ENCODE measurements around the gene TSPEAR.

DNA sequence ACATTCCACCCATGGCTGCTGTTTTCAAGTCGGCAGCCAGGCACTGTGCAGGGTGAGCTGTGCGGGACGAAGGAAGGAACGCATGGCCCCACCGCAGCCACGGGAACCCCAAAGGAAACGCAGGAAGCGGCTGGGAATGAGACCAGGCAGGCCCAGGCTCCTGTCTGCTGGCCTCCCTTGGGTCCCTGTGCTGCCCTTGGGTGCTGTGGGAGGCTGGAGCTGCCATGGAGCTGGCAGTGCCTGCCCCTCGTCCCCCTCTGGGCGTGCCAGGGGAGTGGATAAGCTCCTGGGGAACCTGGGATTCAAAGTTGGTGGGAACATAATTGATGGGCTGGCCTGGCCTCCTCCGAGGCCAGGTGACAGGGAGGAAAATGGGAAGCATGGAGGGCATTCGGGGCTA is 143.1 kb downstream of the TSPEAR start:
- TF ChIP-seq, protein P1, sequence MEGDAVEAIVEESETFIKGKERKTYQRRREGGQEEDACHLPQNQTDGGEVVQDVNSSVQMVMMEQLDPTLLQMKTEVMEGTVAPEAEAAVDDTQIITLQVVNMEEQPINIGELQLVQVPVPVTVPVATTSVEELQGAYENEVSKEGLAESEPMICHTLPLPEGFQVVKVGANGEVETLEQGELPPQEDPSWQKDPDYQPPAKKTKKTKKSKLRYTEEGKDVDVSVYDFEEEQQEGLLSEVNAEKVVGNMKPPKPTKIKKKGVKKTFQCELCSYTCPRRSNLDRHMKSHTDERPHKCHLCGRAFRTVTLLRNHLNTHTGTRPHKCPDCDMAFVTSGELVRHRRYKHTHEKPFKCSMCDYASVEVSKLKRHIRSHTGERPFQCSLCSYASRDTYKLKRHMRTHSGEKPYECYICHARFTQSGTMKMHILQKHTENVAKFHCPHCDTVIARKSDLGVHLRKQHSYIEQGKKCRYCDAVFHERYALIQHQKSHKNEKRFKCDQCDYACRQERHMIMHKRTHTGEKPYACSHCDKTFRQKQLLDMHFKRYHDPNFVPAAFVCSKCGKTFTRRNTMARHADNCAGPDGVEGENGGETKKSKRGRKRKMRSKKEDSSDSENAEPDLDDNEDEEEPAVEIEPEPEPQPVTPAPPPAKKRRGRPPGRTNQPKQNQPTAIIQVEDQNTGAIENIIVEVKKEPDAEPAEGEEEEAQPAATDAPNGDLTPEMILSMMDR (IDR thresholded peaks at IDR 0.05) = no peak
- TF ChIP-seq EZH2 (IDR thresholded peaks at IDR 0.05; ENCODE audit: borderline replicate concordance, insufficient read depth, low read depth, low read length, poor library complexity, severe bottlenecking) = no peak

Data from B cell (primary cell).